Measurements from ENCODE around the gene CDK17. TPM values are rescaled to one million over a fixed set of nuclear protein-coding genes. Genes with fewer than 3 reads are reported as not detected.

The CDK17 gene
- total and polyA plus RNA-seq, 12 donors, result 8.5 to 32.4 (median 21.0) TPM

DNA sequence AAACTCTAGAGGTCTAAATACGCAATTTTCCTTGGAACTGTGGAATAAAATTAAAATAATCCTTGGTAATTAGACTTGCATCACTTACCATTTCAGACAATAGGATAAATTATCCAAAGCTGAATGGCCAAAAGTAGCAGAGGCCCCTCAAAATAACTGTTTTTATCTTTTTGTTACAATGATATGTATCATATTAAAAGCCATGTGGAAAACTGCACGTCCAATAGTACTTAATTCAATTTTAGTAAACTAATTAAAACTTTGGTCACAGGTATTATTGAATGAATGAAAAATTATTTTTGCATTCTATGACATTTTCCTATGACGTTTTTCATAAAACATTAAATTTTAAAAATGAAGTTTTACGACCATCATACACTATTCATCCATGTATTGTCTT, 98.5 kb downstream of the CDK17 start:
- Histone ChIP-seq H3K4me1 (peaks cover 0 to 13% (median 6%) of the 10 kb centered on the region in 9 donors), H3K27me3 (no peaks in the 10 kb centered on the region), H3K27ac (no peak overlapping the region), H3K9me3 (no peaks in the 10 kb centered on the region), H3K4me3 (no peak overlapping the region), H3K36me3 (peaks cover 0 to 54% (median 15%) of the 10 kb centered on the region in 9 donors)
- ATAC-seq (no peak), DNase-seq (no peak)
- TF ChIP-seq CTCF (IDR thresholded peaks at IDR 0.05), result no peak
- 95 to 96% methylated on average over 4 of the region's 4 CpGs for WGBS, 2 donors
- intact Hi-C loops (cut with DNase I), result loop anchor here in 2 of 10 donors (10.0 kb wide), 2 partner anchors 93 to 203 kb away; no protein-coding TSS in a partner anchor

DNA sequence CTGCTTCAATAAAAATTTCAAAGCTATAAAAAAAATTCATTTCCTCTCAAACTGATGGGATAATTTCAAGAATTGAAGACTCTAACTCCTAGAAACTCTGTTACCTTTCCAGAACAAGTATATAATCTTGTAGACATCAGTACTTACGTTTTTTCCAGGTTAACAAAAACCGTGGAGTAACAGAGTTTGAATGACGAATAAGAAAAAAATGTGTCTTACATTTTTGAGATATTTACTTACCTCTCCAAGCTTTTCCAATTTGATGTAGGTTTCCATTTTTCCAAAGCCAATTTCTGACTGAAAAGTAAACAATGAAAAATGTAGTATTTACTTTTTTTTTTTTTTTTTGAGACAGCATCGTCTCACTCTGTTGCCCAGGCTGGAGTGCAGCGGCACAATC, 100.2 kb downstream of the CDK17 start:
- Histone ChIP-seq H3K27ac (no peak overlapping the region), H3K27me3 (no peaks in the 10 kb centered on the region), H3K36me3 (peaks cover 0 to 54% (median 15%) of the 10 kb centered on the region in 9 donors), H3K9me3 (no peaks in the 10 kb centered on the region), H3K4me1 (peaks cover 0 to 13% (median 6%) of the 10 kb centered on the region in 9 donors), H3K4me3 (no peak overlapping the region)
- TF ChIP-seq CTCF (IDR thresholded peaks at IDR 0.05), result no peak
- WGBS, 2 donors, result 93 to 95% methylated on average over 5 of the region's 5 CpGs
- ATAC-seq, result no peak
- no peak for DNase-seq
- intact Hi-C loops (cut with DNase I), result loop anchor here in 2 of 10 donors (10.0 kb wide), 2 partner anchors 95 to 205 kb away; no protein-coding TSS in a partner anchor

DNA sequence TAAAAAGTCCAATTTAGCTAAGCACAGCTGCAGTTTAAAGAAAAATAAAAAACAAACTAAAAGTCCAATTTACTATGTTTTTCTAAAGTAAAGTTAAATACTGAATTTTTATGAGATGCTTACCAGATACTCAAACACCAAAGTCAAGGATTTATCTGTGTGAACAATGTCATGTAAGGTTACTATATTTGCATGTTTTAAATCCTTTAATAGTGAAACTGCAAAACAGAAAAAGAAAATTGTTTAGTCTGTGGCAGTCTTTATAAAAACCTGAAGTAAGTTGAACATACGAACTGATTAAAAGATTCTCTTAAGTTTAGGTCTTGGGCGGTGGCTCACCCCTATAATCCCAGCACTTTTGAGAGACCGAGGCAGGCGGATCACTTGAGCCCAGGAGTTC, 102.7 kb downstream of the CDK17 start:
- TF ChIP-seq CTCF (IDR thresholded peaks at IDR 0.05), result no peak
- Histone ChIP-seq H3K27me3 (no peaks in the 10 kb centered on the region), H3K4me3 (no peak overlapping the region), H3K36me3 (peaks cover 0 to 80% (median 15%) of the 10 kb centered on the region in 9 donors), H3K9me3 (no peaks in the 10 kb centered on the region), H3K4me1 (peaks cover 0 to 10% (median 0%) of the 10 kb centered on the region in 9 donors), H3K27ac (no peak overlapping the region)
- intact Hi-C loops (cut with DNase I), result no loop called here
- no peak for DNase-seq
- whole genome bisulfite sequencing, 2 donors, result 96 to 98% methylated on average over 4 of the region's 4 CpGs
- no peak for ATAC-seq

- Histone ChIP-seq H3K27me3 (no peaks in the 10 kb centered on the region), H3K4me3 (no peak overlapping the region), H3K4me1 (peaks cover 0 to 10% (median 0%) of the 10 kb centered on the region in 9 donors), H3K27ac (no peak overlapping the region), H3K9me3 (no peaks in the 10 kb centered on the region), H3K36me3 (peaks cover 0 to 98% (median 15%) of the 10 kb centered on the region in 9 donors)
- intact Hi-C loops (cut with DNase I), result no loop called here
- DNase-seq (no peak), ATAC-seq (no peak)
- 95 to 96% methylated on average over 6 of the region's 6 CpGs for WGBS, 2 donors
- no peak for TF ChIP-seq CTCF (IDR thresholded peaks at IDR 0.05)
Observed at GRCh38 chr12:96295532-96296160, 104.6 kb downstream of the CDK17 start.

All from heart right ventricle (tissue), 16 donors.